Forelimb muscle (tissue), 1 donor: Measurements from ENCODE around the gene OTOG. TPM values are rescaled to one million over a fixed set of nuclear protein-coding genes. Genes with fewer than 3 reads are reported as not detected.

Source experiments
- DNase-seq: peaks from one replicate; pipeline ENCODE4 v3.0.0-alpha.2; 2013; ENCODE audit warnings: low read depth
- polyA plus RNA-seq: library from polyadenylated mRNA; unstranded; fragments of 120-200 nt; gene quantifications from one replicate; pipeline ENCODE4 v1.2.1, GENCODE V29; 2013; ENCODE audit not compliant: insufficient read length

The OTOG gene
- polyA plus RNA-seq, 1 donor = 0.04 TPM

- no peak for DNase-seq
Observed at GRCh38 chr11:17517186-17517585, 29.9 kb upstream of the OTOG start.

DNA sequence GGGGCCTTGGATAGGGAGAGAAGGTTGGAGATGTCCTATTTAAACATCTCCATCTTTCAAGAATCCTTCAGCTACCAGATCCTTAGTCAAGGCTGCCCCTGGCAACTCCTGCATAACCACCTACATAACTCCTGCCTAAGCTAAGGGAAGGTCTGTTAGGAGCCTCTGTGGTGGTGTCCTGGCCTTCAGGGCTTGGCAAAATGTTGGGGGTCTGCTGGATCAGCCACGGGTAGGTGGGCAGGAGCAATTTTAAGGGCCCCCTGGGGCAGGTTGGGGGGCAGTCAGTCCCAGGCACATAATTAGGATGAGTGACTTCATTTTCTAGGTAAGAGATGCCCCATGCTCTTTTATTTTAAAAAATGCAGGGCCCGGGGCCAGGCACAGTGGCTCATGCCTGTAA lies 28.7 kb upstream of the OTOG start:
- DNase-seq = no peak

DNA sequence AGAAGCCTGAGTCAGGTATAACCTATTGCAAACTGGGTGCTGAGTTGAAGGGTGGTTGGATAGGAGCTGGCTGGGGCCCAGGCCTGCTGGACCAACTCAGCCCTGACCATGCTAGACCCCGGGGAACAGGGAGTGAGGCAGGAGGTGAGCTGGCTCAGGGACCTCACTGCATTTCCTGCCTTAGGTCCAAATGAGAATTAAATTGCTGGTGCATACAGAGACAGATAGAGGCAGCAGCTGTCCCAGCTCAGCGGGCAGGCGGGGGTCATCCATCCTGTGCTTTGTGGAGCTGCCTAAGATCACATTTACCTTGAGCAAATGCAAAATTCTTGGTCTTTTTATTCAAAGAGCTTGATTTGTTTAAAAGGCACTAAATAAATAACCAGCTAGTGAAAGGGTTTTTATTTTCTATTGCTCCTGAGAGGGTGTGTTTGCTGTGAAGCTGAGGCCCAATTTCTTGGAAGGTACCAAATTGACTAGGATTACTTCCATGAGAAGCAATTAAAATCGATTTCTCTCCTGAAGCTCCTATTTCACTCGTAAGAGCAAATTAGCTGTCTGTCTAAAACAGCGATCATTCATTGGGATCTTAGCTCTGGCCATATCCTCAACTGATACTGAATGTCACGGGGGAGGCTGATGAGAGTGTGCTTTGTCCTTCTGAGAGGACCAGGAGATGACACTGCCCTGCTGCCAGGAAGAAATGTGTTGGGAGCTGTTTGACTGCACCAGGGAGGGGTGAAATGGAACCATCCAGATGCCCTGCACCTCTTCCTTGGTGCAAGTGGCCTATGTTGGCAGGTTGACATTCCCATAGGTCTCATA lies 27.8 kb upstream of the OTOG start:
- DNase-seq = no peak

DNA sequence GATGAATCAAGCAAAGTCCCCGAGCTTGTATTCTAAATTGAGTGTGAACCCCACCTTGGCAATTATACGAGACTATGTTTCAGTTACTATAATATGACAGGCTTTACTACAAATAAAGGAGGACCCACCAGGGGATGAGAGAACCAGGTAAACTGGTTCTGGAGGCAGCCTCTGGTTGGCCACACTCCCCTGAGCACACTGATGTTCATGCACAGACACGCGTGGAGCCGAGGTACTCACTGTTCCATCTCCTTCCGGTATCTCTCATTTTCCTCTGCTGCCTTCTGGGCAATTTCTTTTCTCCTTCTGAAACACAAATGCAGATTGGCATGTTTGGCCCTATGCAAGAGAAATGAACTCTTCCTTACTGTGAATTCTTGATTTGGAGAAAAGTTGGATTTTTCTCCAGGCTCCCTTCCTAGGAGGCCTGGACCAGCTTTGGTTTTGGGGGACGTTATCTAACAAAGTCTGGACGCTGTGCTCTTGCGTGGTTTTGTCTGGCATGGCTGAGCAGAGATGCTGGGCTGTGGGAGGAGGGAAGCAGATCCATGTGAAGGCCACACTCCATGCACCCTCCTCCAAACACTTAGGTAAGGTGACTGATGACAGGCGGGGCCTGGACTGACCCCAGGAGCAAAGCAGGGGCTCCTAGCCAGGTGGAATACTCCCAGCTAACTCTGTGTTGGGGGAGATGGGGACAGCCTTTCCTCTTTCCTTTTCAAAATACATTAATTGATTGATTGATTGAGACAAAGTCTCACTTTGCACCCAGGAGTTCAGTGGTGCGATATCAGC lies 25.8 kb upstream of the OTOG start:
- DNase-seq = no peak

GRCh38 chr11:17522655-17523054 lies 24.4 kb upstream of the OTOG start:
- DNase-seq = no peak

- no peak for DNase-seq
Observed at GRCh38 chr11:17524221-17524620, 22.8 kb upstream of the OTOG start.

GRCh38 chr11:17525570-17525969 lies 21.5 kb upstream of the OTOG start:
- no peak for DNase-seq

GRCh38 chr11:17526326-17526725 lies 20.7 kb upstream of the OTOG start:
- DNase-seq = no peak

- no peak for DNase-seq
Observed at GRCh38 chr11:17526931-17527627, 20.0 kb upstream of the OTOG start.

GRCh38 chr11:17527628-17527995 lies 19.4 kb upstream of the OTOG start:
- no peak for DNase-seq

GRCh38 chr11:17528181-17528691 lies 18.8 kb upstream of the OTOG start:
- DNase-seq = no peak

DNA sequence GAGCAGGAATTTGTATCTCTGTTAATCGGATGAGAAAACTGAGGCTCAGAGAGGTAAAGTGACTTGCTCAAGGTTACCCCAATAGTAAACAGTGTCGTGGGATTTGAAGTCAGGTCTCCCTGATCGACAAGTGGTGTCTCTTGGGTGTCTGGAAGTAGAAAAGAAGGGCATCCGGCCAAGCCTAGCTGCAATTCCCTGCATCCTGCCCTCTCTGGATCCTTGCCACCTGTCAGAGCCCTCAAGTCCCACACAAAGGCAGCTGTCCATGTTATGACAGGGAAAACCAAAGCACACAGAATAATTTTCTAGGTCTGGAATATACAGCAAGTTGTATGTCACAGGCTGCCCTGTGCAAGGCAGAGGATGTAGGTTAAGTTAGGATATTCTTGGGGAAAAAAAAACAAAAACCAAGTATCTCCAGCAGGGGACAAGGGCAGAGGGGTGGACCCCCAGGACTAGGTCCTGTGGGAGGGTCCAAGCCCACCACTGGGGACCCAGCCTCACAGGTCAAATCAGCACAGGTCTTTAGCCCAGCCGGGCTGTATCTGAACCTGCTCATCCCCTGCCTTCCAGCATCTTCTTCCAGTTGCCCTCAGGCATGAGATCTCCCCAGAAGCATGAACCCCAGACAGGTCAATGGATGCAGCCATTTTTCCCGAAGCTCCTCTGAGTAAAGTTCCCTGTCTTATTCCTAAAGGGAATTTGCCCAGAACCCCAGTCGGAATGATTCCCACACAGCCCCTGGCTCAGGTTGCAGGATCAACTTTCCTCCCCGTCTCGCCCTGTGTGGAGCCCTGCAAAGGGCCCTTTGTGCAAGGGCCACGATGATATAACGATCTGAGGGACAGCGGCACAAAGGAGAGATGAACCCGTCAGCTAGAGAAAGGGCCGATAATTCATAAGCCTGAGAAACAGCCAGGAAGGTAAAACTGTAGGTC lies 17.9 kb upstream of the OTOG start:
- DNase-seq = no peak

DNA sequence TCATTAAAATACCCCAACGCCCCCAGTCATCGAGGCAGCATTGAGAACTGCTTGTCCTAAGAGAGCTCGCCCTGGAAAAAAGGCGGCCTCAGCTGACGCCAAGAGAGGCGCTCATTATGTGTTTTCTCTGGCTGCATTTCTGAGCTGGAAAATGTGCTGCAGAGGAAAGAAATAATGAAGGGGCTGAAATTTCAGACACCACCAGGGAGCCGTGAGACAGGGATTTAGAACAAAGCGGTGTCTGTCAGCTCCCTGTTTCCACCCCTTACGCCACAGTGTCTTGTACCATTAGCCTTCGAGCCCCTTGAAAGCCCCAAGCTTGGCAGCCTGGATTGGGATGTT lies 17.2 kb upstream of the OTOG start:
- DNase-seq = peak; percentile 22

DNA sequence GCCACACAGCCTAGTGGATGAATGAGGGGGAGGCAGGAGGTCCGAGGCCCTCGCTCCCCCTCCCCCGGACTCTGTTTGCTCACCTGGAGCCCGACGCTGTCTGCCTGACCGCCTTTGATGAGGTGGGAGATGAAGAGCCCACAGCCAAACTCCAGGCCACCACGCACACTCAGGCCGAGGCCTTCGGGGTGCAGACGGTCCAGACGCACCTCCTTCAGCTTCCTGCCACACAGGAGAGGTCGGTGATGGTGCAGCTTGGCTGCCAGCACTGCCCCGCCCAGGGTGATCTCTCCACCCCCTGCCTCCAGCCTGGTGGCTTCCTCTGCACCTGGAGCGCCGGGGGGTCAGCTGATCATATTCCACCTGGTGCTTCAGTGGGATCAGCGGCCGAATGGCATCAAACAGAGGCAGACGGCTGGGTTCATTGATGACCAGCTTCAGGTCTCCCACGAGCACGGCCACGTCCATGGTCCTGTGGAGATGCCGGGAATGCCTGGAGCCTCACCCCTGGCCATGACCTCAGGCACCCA lies 15.9 kb upstream of the OTOG start:
- DNase-seq = no peak

- no peak for DNase-seq
Observed at GRCh38 chr11:17531636-17532113, 15.4 kb upstream of the OTOG start.

- no peak for DNase-seq
Observed at GRCh38 chr11:17532784-17533183, 14.3 kb upstream of the OTOG start.

DNA sequence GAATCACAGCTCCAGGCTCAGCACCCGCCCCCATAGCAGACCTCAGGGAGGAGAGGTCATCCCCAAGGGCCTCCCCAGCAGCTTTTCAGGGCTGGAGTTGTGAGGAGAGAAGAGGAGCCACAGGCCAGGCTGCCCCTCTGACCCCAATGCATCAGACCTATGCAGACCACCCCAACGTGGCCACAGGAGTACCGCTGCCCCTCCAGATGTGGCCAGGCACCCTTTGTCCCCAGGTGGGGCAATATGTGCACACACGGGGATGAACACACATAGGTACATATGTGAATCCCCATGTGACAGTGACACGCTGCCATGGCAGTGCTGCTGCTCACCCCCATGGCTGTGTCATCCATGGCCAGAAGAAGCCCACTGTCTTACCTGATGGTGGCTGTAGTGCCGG lies 13.7 kb upstream of the OTOG start:
- DNase-seq = no peak

GRCh38 chr11:17533778-17534415 lies 13.2 kb upstream of the OTOG start:
- DNase-seq = no peak

DNA sequence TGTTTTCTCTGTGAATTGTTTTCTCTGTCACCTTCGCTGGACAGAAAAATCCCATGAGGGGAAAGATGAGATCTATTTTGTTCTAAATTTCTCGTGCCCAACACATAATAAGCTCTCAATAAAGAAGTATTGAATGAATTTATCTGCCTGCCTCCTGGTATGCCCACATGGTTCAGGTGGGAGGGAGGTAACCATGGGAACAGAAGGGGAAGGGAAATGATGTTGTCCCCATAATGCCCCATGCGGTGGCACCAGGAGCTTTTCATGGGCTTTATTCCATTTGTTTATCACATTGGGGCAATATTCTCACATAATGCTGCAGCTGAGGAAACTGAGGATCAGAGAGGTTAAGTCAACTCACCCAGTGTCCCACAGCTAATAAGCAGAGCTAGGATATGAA lies 11.6 kb upstream of the OTOG start:
- DNase-seq = no peak

- no peak for DNase-seq
Observed at GRCh38 chr11:17537261-17537660, 9.8 kb upstream of the OTOG start.
